HG03280 (cell line): ENCODE results near the gene SPATA12.

Experiments
- ATAC-seq: cut with Tn5 transposase; IDR thresholded peaks from one replicate; pipeline ENCODE4 v1.9.1; 2021; ENCODE audit warnings: mild to moderate bottlenecking, moderate library complexity; ENCODE audit not compliant: unreplicated experiment

SPATA12 gene

DNA sequence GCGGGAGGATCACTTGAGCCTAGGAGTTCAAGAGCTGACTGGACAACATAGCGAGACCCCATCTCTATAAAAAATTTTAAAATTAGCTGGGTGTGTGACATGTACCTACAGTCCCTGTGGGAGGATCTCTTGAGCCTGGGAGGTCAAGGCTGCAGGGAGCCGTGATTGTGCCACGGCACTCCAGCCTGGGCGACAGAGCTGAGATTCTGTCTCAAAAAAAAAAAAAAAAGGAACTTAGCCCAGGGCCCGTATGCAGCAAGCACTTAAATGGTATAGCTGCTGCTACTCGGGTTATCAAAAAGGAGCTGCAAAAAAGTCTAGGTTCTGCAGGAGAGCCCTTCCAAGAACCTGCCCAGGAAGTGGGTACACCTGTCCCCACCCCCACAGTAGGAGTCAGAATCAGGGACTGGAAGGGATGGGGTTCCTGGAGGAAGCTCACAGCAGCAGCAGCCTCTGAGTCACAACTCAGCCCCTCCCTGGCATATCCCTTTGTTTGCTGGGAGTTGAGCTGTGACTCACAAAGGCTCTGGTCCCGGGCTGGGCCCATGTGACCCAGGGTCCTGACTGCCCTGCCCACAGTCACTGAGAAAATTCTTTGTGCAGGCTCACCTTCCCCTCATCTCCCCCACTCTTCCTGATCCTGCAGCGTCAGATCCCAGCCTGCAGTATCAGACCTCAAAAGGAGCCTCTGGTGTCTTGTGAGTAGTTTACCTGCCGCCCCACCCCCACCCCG is at the start of gene SPATA12:
SPATA12 (plus strand) TSS at position 576 of the 733 bp plus-strand sequence. CDS start 13,031 bp downstream, outside the sequence.
- ATAC-seq = no peak

GRCh38 chr3:57011022-57011421 is 49.4 kb upstream of the SPATA12 start:
- ATAC-seq = no peak

GRCh38 chr3:57012847-57013246 is 47.6 kb upstream of the SPATA12 start:
- no peak for ATAC-seq

GRCh38 chr3:57015350-57015729 is 45.1 kb upstream of the SPATA12 start:
- ATAC-seq = no peak

DNA sequence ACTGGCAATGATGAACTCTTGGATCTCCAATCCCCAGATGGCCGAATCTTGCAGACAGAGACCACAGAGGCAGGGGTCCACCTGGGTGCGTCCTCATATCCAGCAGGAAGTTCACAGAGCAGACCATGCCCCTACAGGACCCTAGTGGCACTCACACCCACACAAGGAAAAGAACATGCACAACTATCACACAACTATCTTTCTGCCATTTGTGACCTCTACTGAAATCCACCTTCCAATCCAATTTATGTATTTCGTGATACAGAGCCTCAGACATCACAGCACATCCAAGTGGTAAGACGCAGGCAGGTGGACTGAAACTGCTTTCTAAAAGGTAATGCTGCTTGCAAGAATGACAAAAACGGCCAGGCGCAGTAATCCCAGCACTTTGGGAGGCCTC is 44.6 kb upstream of the SPATA12 start:
- ATAC-seq = no peak

GRCh38 chr3:57017459-57017845 is 43.0 kb upstream of the SPATA12 start:
- ATAC-seq = no peak

GRCh38 chr3:57018246-57018645 is 42.2 kb upstream of the SPATA12 start:
- no peak for ATAC-seq

DNA sequence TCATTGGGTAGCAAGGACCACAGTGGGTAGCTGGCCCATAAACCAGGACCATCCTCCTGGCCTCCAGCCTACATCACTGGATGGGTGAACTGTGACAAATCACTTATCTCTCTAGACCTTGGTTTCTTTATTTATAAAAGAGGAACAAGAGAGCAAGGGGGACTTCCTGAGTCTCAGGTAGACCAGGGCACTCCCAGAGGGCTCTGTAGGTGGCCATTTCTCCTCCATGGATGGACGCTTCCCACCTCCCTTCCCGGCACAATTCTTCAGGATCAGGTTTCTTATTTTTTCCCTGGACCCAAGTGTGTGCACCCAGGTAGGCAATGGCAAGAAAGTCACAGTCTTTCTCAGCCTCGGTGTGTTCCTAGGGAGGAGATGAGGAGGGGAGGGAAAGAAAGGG is 41.4 kb upstream of the SPATA12 start:
- ATAC-seq = no peak

GRCh38 chr3:57025237-57025636 is 35.2 kb upstream of the SPATA12 start:
- no peak for ATAC-seq

- no peak for ATAC-seq
Observed at GRCh38 chr3:57026944-57027343, 33.5 kb upstream of the SPATA12 start.

- ATAC-seq = no peak
Observed at GRCh38 chr3:57029383-57029782, 31.1 kb upstream of the SPATA12 start.

DNA sequence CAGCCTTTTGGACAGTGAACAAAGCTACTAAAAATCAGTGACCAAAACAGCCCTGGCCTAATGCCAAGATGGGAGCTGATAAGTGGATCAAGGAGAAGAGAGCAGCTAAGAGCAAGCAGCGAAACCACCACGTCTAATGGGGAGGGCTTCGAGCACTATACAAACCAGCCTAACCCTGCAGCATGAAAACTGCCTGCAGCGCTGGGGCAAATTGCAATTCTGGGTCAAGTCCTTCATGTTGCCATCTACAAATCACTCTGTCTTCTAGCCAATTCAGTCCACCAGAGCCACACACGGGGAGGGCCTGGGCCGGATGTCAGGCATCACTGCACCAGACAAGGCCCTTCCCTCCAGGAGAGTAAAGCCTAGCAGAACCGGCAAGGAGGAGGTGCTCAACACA is 30.5 kb upstream of the SPATA12 start:
- ATAC-seq = no peak

- no peak for ATAC-seq
Observed at GRCh38 chr3:57030721-57031120, 29.7 kb upstream of the SPATA12 start.

DNA sequence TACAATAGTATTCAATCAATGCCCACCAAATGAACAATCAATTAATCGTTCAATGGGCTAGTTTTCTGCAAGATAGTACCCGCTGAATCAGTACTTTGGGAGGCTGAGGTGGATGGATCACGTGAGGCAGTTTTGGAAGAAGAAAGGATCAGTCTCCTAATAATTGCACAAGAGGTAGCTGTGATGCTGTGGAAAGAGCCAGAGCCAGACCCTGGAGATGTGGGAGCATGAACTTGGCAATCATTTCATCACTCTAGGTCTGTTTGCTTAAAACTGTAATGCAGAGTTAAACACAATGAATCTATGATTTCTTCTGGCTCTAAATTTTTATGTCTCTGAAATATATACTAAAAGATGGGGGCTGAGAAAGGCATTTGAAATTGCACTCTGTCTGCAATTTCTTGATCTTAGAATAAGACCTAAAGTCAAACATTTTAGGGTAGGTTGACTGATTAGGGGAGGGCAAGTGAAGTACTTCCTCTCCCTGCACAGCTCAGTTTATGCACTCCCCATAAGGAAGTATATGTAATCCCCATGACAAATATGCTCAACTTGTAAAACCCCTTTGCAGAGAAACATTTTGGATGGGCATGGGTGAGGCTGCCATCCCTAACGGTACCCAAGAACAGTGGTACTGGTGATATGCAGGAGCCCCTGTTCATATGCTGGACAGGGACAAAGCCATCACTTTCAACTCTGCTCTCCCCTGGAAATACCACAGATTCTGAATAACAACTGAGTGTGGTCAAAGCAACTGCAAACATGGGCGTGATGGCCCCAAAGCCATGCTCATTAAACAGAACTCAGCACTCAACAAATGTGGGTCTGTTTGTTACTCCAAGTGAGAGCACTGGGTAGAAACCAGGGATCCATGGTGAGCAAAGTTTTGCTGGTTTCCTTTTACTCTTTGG is 28.6 kb upstream of the SPATA12 start:
- no peak for ATAC-seq

DNA sequence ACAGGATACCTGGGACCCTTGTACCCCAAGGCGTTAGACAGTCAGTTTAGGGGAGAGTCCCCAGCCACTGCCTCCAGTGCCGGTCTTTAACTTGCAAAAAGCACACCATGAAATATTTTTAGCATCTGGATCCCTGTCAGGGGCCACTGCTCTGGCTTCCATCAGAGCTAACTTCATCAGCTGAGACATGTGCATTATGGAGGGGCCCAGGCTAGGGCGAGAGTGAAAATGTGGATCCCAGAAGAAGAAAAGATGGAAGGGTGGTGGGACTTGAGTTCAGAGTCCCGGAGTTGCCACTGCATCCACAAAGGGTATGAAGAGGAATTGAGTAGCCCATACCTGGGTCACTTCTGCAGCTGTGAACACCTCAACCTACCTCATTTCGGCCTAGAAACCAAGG is 23.5 kb upstream of the SPATA12 start:
- ATAC-seq = no peak

GRCh38 chr3:57038466-57039164 is 21.8 kb upstream of the SPATA12 start:
- no peak for ATAC-seq

DNA sequence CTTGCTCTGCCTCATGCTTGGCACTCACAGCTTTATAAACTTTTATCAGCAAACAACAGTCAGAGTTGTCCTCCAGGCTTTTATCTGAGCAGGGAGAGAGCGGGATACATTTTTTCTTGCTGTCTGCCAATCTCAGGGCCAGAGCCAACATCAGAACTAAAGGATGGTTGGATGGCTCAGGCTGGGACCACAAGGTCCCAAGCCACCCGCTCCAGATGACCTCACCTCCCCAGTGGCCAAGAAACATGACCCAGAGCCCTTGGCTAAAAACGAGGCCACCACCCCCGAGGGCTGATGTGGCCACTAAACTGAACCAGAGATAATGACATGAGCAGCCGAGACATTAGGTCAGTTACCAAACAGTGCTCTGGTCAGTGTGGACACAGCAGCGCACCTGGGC is 18.8 kb upstream of the SPATA12 start:
- no peak for ATAC-seq

DNA sequence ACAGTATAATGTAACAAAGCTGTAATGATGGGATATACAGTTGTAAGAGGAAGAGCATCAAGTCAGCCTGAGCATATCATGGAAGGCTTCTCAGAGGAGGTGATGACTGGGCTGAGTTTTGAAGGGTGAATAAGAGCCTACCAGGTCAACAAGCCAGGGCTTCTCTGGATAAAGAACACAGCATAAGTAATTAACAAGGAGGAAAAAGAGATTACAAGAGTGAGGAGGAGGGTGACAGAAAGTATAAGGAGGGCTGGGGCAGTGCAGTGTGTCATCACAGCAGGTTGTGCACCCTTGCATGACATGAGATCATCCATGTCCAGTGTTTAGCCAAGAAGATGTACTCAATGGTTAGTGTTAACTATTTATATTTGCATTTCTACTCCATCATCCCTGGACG is 16.9 kb upstream of the SPATA12 start:
- no peak for ATAC-seq

DNA sequence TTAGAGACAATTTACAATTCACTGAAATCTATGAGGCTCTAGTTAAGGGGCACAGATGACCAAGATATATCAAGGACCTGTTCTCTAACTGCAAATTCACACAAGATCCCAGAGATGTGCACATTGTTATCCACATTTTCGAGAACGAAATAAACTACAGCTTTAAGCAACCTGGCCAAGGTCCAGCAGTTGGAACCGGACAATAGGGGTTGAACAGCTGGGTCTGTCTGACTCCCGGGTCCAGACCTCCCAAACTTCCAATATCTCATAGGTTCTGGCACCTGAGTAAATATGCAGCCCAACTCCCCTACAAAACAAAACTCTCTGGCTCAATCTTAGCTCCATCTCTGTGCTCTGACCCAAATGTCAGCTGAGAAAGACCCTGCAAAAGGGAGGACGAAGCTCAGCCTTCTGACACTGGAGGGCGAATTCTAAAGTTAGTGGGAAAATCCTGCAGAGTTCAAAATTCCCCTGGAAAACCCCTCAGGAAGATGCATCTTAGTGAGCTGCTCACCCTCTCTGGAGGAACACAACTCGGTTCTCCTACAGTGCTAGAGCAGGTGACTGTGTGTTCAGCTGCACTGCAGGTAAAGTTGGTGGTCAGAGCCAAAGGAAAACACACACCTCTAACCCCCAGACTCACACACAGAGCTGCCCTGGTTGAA is 14.2 kb upstream of the SPATA12 start:
- ATAC-seq = no peak

DNA sequence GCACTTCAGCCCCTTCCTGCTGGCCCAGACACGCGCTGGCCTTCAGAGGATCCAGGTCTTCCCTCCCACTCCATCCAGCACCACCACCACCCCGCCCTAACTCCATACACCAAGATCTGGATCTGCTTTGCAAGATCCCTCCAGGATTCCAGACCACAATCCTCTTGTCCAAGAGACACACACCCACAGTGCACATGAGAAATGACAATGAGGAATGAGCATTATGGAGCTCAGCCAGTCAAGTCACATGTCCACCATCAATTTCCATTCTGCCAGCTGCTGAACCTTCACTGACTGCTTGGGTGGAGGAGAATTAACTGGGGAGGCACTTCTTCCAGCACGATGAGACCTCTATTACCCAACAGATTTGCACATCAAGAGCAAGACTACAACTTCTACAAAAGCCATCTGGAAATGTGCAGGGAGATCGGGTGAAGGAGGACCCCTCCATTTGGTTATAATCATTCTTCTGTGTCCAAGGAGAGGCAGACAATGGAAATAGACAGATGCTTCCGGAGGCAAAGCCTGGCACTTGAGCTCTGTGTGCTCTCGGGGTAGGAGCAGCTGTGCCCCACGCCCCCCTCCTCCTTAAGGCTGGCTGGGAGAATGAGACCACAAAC is 12.3 kb upstream of the SPATA12 start:
- no peak for ATAC-seq

DNA sequence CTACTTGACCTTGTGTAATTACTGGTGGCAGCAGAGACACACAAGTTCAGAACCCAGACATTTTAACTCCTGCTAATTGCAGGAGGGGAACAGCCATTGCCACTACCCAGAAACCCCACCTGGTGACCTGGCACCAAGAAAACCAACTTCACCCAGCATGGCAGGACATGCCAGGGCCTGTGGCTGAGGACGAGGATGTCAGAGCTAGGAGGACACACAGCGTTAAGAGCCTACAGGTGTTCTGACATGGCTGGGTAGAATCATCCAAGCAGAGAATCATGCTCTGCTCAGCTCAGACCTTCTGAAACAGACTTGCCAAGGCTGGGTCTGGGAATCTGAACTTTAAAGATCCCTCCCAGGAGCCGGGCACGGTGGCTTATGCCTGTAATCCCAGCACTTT is 11.7 kb upstream of the SPATA12 start:
- no peak for ATAC-seq
